ENCODE measurements around the gene PPP1R13B. TPM values are rescaled to one million over a fixed set of nuclear protein-coding genes. Genes with fewer than 3 reads are reported as not detected.
A peak's percentile ranks its signal among the peaks of the same experiment; 100 is the strongest.

PPP1R13B gene
- total and polyA plus RNA-seq, 2 experiments from 2014 or later = 2.0 to 8.5 TPM

- H3K4me3 Mint-ChIP-seq = no peak overlapping the region
- H3K27me3 Mint-ChIP-seq (ENCODE audit: insufficient read depth, low read depth, poor library complexity) = peaks cover 40% of the 10 kb centered on the region
- DNase-seq (ENCODE audit: low spot score) = no peak
- H3K36me3 Mint-ChIP-seq (ENCODE audit: low read depth) = peaks cover 46% of the 10 kb centered on the region
- H3K4me2 ChIP-seq = no peak overlapping the region
- no peaks in the 10 kb centered on the region for H3K9me2 ChIP-seq (ENCODE audit: insufficient read depth)
- H3K27ac Mint-ChIP-seq = no peak overlapping the region
- H3K4me3 ChIP-seq = no peak overlapping the region
- peak; percentile 5; the same call in 2 of the 3 replicates for ATAC-seq
- H3K79me2 ChIP-seq (replicated peaks; ENCODE audit: insufficient read depth) = 0 out of 2 replicates have a peak, but pooled peaks cover 3% of the 10 kb centered on the region
- no peak for TF ChIP-seq EZH2 (IDR thresholded peaks at IDR 0.05; ENCODE audit: low read depth, unreplicated experiment)
- TF ChIP-seq EZH2phosphoT487 (IDR thresholded peaks at IDR 0.05; ENCODE audit: unreplicated experiment) = no peak
- TF ChIP-seq ZNF331 (CRISPR knock-in tag; IDR thresholded peaks at IDR 0.05; ENCODE audit: low read depth) = no peak
- TF ChIP-seq POLR2AphosphoS5 (IDR thresholded peaks at IDR 0.05; ENCODE audit: low read depth) = peak; percentile 19; the same call in 1 of the 2 replicates
- peak overlapping the region; percentile 69; the same call in 1 of the 2 replicates for H3K27ac ChIP-seq (ENCODE audit: low read depth)
- no peaks in the 10 kb centered on the region for H3K27me3 ChIP-seq (ENCODE audit: insufficient read depth)
- peaks cover 19% of the 10 kb centered on the region for H4K20me1 ChIP-seq (replicated peaks; ENCODE audit: insufficient read depth)
- H2AFZ ChIP-seq = no peak overlapping the region
- H3F3A ChIP-seq (replicated peaks; ENCODE audit: low read depth) = peaks cover 8% of the 10 kb centered on the region
- peaks cover 6% of the 10 kb centered on the region; the same call in 1 of the 2 replicates for H3K4me1 ChIP-seq (ENCODE audit: insufficient read depth)
- H3K9me3 Mint-ChIP-seq = no peaks in the 10 kb centered on the region; the same call in 2 of the 3 replicates
- H3K36me3 ChIP-seq (ENCODE audit: insufficient read depth) = no peaks in the 10 kb centered on the region; the same call in none of the 2 replicates
- peaks cover 23% of the 10 kb centered on the region for H3K4me1 Mint-ChIP-seq
Observed at GRCh38 chr14:103698380-103699260, 148.8 kb downstream of the PPP1R13B start.

- H3F3A ChIP-seq (replicated peaks; ENCODE audit: low read depth) = peaks cover 11% of the 10 kb centered on the region; the same call in 1 of the 2 replicates
- no peaks in the 10 kb centered on the region for H3K9me2 ChIP-seq (ENCODE audit: insufficient read depth)
- peaks cover 21% of the 10 kb centered on the region for H3K4me1 Mint-ChIP-seq
- no peak overlapping the region for H2AFZ ChIP-seq
- H3K27me3 ChIP-seq (ENCODE audit: insufficient read depth) = no peaks in the 10 kb centered on the region
- peaks cover 36% of the 10 kb centered on the region for H3K27me3 Mint-ChIP-seq (ENCODE audit: insufficient read depth, low read depth, poor library complexity)
- H3K4me3 ChIP-seq = no peak overlapping the region
- H3K79me2 ChIP-seq (replicated peaks; ENCODE audit: insufficient read depth) = 0 out of 2 replicates have a peak, but pooled peaks cover 3% of the 10 kb centered on the region
- no peak overlapping the region for H3K4me2 ChIP-seq
- no peak overlapping the region for H3K4me3 Mint-ChIP-seq
- H3K27ac Mint-ChIP-seq = no peak overlapping the region; the same call in 1 of the 2 replicates
- H3K9me3 Mint-ChIP-seq = no peaks in the 10 kb centered on the region; the same call in 2 of the 3 replicates
- TF ChIP-seq ZNF462 (CRISPR knock-in tag; IDR thresholded peaks at IDR 0.05) (no peak), ZNF331 (CRISPR knock-in tag; IDR thresholded peaks at IDR 0.05; ENCODE audit: low read depth) (no peak), STAT1 (IDR thresholded peaks at IDR 0.05; ENCODE audit: unreplicated experiment) (no peak), POLR2AphosphoS5 (IDR thresholded peaks at IDR 0.05; ENCODE audit: low read depth) (no peak; the same call in 1 of the 2 replicates)
- peaks cover 19% of the 10 kb centered on the region for H4K20me1 ChIP-seq (replicated peaks; ENCODE audit: insufficient read depth)
- peaks cover 6% of the 10 kb centered on the region; the same call in 1 of the 2 replicates for H3K4me1 ChIP-seq (ENCODE audit: insufficient read depth)
- no peaks in the 10 kb centered on the region; the same call in none of the 2 replicates for H3K36me3 ChIP-seq (ENCODE audit: insufficient read depth)
- no peak for DNase-seq (ENCODE audit: low spot score)
- peak overlapping the region; percentile 69 for H3K27ac ChIP-seq (ENCODE audit: low read depth)
- ATAC-seq = no peak
- H3K36me3 Mint-ChIP-seq (ENCODE audit: low read depth) = peaks cover 41% of the 10 kb centered on the region
Observed at GRCh38 chr14:103697603-103698379, 149.6 kb downstream of the PPP1R13B start.

All from GM23338 (cell line).